OCI-LY3 (cell line): ENCODE measurements around the gene CFAP92.

Source experiments
- H2AFZ ChIP-seq: fragments of 200-600, 300-600 bp; shearing (Covaris generic); 2 replicates; pipeline ENCODE4 v1.6.0; 2014; ENCODE audit warnings: antibody characterized with exemption, low read depth, low read length
- H3K27ac ChIP-seq: fragments of 200-600, 300-600 bp; sonication (generic); 2 replicates; pipeline ENCODE4 v1.5.1; 2014; ENCODE audit warnings: mild to moderate bottlenecking, low read length, moderate library complexity, mixed read lengths
- H3K27me3 ChIP-seq: fragments of 200-600, 300-600 bp; sonication (generic); 2 replicates; pipeline ENCODE4 v1.6.1; 2014; ENCODE audit warnings: low read depth, low read length, mixed read lengths
- H3K36me3 ChIP-seq: fragments of 200-600, 300-600 bp; sonication (generic); replicated peaks from 2 replicates; pipeline ENCODE3; 2014; ENCODE audit warnings: low read depth, low read length, mixed read lengths
- H3K4me1 ChIP-seq: fragments of 300-600, 200-600 bp; sonication (generic); 2 replicates; pipeline ENCODE4 v1.6.1; 2014; ENCODE audit warnings: low read length, mixed read lengths
- H3K4me2 ChIP-seq: fragments of 200-600, 300-600 bp; sonication (generic); 2 replicates; pipeline ENCODE4 v1.6.1; 2014; ENCODE audit warnings: low read length, mixed read lengths
- H3K4me3 ChIP-seq: fragments of 300-600, 200-600 bp; sonication (generic); 2 replicates; pipeline ENCODE4 v1.5.1; 2014; ENCODE audit warnings: antibody characterized with exemption, mild to moderate bottlenecking, low read length, moderate library complexity
- H3K79me2 ChIP-seq: fragments of 300-600, 200-600 bp; shearing (Covaris generic); 2 replicates; pipeline ENCODE4 v1.6.1; 2014; ENCODE audit warnings: mild to moderate bottlenecking, low read length, mixed read lengths
- H3K9ac ChIP-seq: fragments of 300-600, 200-600 bp; shearing (Covaris generic); 2 replicates; pipeline ENCODE4 v1.6.0; 2014; ENCODE audit warnings: mild to moderate bottlenecking, low read length, moderate library complexity
- H3K9me3 ChIP-seq: fragments of 200-600, 300-600 bp; shearing (Covaris generic); 2 replicates; pipeline ENCODE4 v1.6.1; 2014; ENCODE audit warnings: low read length, mixed read lengths; ENCODE audit not compliant: insufficient read depth
- H4K20me1 ChIP-seq: fragments of 200-600, 300-600 bp; sonication (generic); 2 replicates; pipeline ENCODE4 v1.6.1; 2016; ENCODE audit warnings: low read length, mixed read lengths; ENCODE audit not compliant: insufficient read depth
- CTCF ChIP-seq: fragments of 200-600, 300-600 bp; sonication (generic); IDR thresholded peaks from 2 replicates; pipeline ENCODE4 v1.5.1; 2014; ENCODE audit warnings: antibody characterized with exemption, low read length, low read depth
- EZH2phosphoT487 ChIP-seq: fragments of 200-600 bp; shearing (Covaris generic); IDR thresholded peaks from 2 replicates; pipeline ENCODE4 v1.6.1; 2018; ENCODE audit warnings: antibody characterized with exemption, mixed run types, low read depth

The CFAP92 gene

GRCh38 chr3:129035360-129036221 lies 41.7 kb upstream of the CFAP92 start:
- H3K79me2 ChIP-seq: no peaks in the 10 kb centered on the region
- H3K27me3 ChIP-seq: no peaks in the 10 kb centered on the region
- no peak overlapping the region for H3K4me3 ChIP-seq
- H3K36me3 ChIP-seq: no peaks in the 10 kb centered on the region
- no peaks in the 10 kb centered on the region for H3K9me3 ChIP-seq
- no peak overlapping the region for H2AFZ ChIP-seq
- no peak overlapping the region for H3K9ac ChIP-seq
- TF ChIP-seq EZH2phosphoT487 (no peak), CTCF (no peak)
- H3K27ac ChIP-seq: no peak overlapping the region
- H3K4me1 ChIP-seq: no peaks in the 10 kb centered on the region
- H3K4me2 ChIP-seq: no peak overlapping the region
- no peaks in the 10 kb centered on the region for H4K20me1 ChIP-seq

GRCh38 chr3:129034642-129035041 lies 40.8 kb upstream of the CFAP92 start:
- no peaks in the 10 kb centered on the region for H3K36me3 ChIP-seq
- no peak overlapping the region for H3K4me3 ChIP-seq
- no peaks in the 10 kb centered on the region for H3K27me3 ChIP-seq
- H3K4me1 ChIP-seq: no peaks in the 10 kb centered on the region
- H3K9me3 ChIP-seq: no peaks in the 10 kb centered on the region
- no peak overlapping the region for H3K27ac ChIP-seq
- H2AFZ ChIP-seq: no peak overlapping the region
- no peak overlapping the region for H3K9ac ChIP-seq
- no peaks in the 10 kb centered on the region for H3K79me2 ChIP-seq
- TF ChIP-seq EZH2phosphoT487 (no peak), CTCF (no peak)
- H4K20me1 ChIP-seq: no peaks in the 10 kb centered on the region
- H3K4me2 ChIP-seq: no peak overlapping the region

- Histone ChIP-seq H3K4me1 (no peaks in the 10 kb centered on the region), H3K27ac (no peak overlapping the region), H3K9me3 (no peaks in the 10 kb centered on the region), H2AFZ (no peak overlapping the region), H3K4me2 (no peak overlapping the region), H3K79me2 (no peaks in the 10 kb centered on the region), H3K36me3 (no peaks in the 10 kb centered on the region), H3K27me3 (no peaks in the 10 kb centered on the region), H4K20me1 (no peaks in the 10 kb centered on the region), H3K9ac (no peak overlapping the region), H3K4me3 (no peak overlapping the region)
- TF ChIP-seq CTCF: no peak
- TF ChIP-seq EZH2phosphoT487: no peak
Measured at GRCh38 chr3:129033633-129034321, 39.9 kb upstream of the CFAP92 start.

GRCh38 chr3:129033151-129033550 lies 39.3 kb upstream of the CFAP92 start:
- Histone ChIP-seq H3K27ac (no peak overlapping the region), H3K36me3 (no peaks in the 10 kb centered on the region), H3K9ac (no peak overlapping the region), H3K9me3 (no peaks in the 10 kb centered on the region), H3K4me2 (no peak overlapping the region), H3K4me3 (no peak overlapping the region), H3K27me3 (no peaks in the 10 kb centered on the region), H2AFZ (no peak overlapping the region), H3K79me2 (no peaks in the 10 kb centered on the region), H4K20me1 (no peaks in the 10 kb centered on the region), H3K4me1 (no peaks in the 10 kb centered on the region)
- TF ChIP-seq EZH2phosphoT487: no peak
